ENCODE results near the gene CENPO.

DNA sequence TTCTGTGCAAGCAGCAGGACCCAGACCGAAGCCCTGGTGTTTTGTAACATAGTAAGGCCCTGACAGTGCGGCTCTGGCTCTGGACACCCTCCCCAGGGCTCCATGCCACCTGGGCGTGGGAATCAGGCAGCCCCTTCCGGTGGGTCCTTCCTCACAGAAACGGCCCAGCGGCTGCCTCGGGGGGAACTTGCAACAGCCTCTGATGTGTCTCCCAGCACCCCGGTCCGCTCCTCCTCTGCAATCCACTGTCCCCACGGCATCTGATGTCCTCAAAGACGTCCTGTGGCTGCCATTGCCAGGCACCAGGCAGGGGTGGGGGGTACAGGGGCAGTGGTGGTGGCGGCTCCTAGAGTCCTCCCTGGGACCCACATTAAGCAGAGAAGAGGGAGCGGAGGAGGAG lies 58.8 kb downstream of the CENPO start:
- TF ChIP-seq ELF4 (IDR thresholded peaks at IDR 0.05): no peak
- TF ChIP-seq, protein P1, sequence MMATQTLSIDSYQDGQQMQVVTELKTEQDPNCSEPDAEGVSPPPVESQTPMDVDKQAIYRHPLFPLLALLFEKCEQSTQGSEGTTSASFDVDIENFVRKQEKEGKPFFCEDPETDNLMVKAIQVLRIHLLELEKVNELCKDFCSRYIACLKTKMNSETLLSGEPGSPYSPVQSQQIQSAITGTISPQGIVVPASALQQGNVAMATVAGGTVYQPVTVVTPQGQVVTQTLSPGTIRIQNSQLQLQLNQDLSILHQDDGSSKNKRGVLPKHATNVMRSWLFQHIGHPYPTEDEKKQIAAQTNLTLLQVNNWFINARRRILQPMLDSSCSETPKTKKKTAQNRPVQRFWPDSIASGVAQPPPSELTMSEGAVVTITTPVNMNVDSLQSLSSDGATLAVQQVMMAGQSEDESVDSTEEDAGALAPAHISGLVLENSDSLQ (IDR thresholded peaks at IDR 0.05): no peak
- TF ChIP-seq ZNF384 (IDR thresholded peaks at IDR 0.05): no peak
- TF ChIP-seq FOXM1 (IDR thresholded peaks at IDR 0.05; ENCODE audit: borderline replicate concordance): no peak
- TF ChIP-seq TARDBP (IDR thresholded peaks at IDR 0.05): no peak
- no peak for TF ChIP-seq L3MBTL2 (conservative IDR thresholded peaks at IDR 0.05)
- no peak for TF ChIP-seq SUZ12 (IDR thresholded peaks at IDR 0.05)
- TF ChIP-seq FOXA1 (IDR thresholded peaks at IDR 0.05): no peak
- no peak for TF ChIP-seq ARNT (IDR thresholded peaks at IDR 0.05)
